ENCODE results near the gene HDAC11. TPM values are rescaled to one million over a fixed set of nuclear protein-coding genes. Genes with fewer than 3 reads are reported as not detected.

HDAC11 gene
- total RNA-seq, 4 donors from 2014 or later: 20.6 to 28.3 (median 22.8) TPM

DNA sequence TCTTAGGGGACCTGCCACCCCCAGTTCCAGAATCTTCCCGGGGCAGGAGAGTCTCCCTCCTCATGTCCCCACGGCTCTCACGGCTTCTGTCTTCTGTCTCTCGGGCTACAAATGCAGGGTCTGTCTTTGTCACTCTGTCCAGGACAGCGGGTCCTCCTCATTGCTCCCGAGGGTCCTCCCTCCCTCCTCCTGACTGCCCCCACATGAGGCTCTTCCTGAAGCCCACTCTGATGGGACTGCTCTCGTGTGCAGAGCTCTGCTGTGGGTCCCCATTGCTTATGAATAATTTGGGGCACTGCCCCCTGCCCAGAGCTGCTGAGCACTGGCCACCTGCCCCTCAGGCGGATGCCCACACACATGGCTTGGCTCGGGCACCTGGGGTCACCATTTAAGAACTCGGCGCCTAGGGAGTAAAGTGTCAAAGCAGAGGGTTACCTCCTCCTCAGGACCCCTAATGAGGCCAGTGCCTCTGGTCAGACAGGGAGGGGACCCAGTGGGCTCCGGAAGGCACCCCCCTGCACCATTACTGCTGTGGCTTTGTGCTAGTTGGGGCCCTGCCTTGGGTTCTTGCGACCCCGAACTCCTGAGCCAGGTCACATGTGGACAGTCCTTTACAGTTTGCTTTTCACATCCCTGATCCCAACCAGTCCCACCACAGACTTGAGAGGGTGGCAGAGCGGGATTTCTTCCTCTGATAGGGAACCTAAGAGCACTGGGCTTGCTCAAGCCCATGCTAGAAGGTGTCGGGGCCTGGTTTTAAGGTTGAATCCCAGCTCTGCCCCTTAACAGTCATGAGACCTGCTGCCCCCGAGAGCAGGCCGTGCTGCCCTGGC lies 22.1 kb downstream of the HDAC11 start:
- no peak for DNase-seq (ENCODE audit: low spot score in 2 of 2)
- H3K4me3 ChIP-seq (ENCODE audit: low read depth, poor library complexity, severe bottlenecking): no peak overlapping the region
- intact Hi-C loops (cut with DNase I; ENCODE audit: low total_unique reads): no loop called here
- 95 to 97% methylated on average over 18 of the region's 18 CpGs for WGBS, 2 donors
- TF ChIP-seq CTCF (IDR thresholded peaks at IDR 0.05): no peak
- no peak for TF ChIP-seq POLR2A (IDR thresholded peaks at IDR 0.05)

DNA sequence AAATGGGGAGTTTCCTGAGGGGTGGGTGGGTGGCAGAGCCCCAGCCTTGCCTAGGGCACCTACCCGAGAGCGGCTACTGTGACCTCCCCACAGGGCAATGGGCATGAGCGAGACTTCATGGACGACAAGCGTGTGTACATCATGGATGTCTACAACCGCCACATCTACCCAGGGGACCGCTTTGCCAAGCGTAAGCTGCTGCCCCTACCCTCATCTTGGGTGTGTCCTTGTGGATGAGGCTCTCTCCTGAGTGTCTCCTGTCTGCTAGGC lies 22.6 kb downstream of the HDAC11 start:
- intact Hi-C loops (cut with DNase I; ENCODE audit: low total_unique reads): no loop called here
- TF ChIP-seq CTCF (IDR thresholded peaks at IDR 0.05) (no peak), POLR2A (IDR thresholded peaks at IDR 0.05) (no peak)
- H3K4me3 ChIP-seq (ENCODE audit: low read depth, poor library complexity, severe bottlenecking): no peak overlapping the region
- 94 to 95% methylated on average over 8 of the region's 8 CpGs for WGBS, 2 donors
- DNase-seq (ENCODE audit: low spot score in 2 of 2): no peak

DNA sequence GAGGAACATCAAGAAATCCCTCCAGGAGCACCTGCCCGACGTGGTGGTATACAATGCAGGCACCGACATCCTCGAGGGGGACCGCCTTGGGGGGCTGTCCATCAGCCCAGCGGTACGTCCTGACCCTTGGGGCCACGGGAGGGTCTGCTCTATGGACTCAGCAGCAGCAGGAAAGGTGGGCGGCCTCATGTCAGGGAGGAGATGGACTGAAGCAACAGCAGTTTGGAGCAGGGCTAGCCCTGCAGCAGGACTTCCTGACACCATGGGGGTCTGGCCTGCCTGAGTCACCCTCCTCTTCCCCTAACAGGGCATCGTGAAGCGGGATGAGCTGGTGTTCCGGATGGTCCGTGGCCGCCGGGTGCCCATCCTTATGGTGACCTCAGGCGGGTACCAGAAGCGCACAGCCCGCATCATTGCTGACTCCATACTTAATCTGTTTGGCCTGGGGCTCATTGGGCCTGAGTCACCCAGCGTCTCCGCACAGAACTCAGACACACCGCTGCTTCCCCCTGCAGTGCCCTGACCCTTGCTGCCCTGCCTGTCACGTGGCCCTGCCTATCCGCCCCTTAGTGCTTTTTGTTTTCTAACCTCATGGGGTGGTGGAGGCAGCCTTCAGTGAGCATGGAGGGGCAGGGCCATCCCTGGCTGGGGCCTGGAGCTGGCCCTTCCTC lies 24.2 kb downstream of the HDAC11 start:
- WGBS, 2 donors: 85 to 86% methylated on average over 13 to 23 of the region's 23 CpGs
- DNase-seq (ENCODE audit: low spot score in 2 of 2): no peak
- intact Hi-C loops (cut with DNase I; ENCODE audit: low total_unique reads): no loop called here

GRCh38 chr3:13505147-13506130 lies 25.3 kb downstream of the HDAC11 start:
- intact Hi-C loops (cut with DNase I; ENCODE audit: low total_unique reads): loop anchor here (5.0 kb wide), 1 partner anchor 127 kb away; no protein-coding TSS in a partner anchor
- no peak overlapping the region for H3K4me3 ChIP-seq (ENCODE audit: low read depth, poor library complexity, severe bottlenecking)
- WGBS, 2 donors: 90 to 97% methylated on average over 14 to 16 of the region's 16 CpGs
- DNase-seq (ENCODE audit: low spot score in 2 of 2): no peak
- no peak for TF ChIP-seq CTCF (IDR thresholded peaks at IDR 0.05)
- no peak for TF ChIP-seq POLR2A (IDR thresholded peaks at IDR 0.05)

More for the DNA sequence above, 24.2 kb downstream of the HDAC11 start:
- no peak for TF ChIP-seq POLR2A (IDR thresholded peaks at IDR 0.05)
- TF ChIP-seq CTCF (IDR thresholded peaks at IDR 0.05): no peak
- no peak overlapping the region for H3K4me3 ChIP-seq (ENCODE audit: low read depth, poor library complexity, severe bottlenecking)

DNA sequence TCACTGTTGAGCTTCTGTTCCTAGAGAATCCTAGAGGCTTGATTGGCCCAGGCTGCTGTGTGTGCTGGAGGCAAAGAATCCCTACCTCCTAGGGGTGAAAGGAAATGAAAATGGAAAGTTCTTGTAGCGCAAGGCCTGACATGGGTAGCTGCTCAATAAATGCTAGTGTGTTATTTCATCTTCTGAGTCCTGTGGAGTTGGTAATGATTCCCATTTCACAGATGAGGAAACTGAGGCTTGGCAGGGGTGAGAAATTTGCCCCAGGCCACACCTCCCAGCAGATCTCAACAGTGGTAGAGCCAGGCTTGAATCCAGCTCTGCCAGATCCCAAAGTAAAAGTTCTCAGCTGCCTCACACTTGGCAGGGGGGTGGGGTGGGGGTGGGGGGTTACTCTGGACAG lies 26.1 kb downstream of the HDAC11 start:
- 100% methylated on average over 1 of the region's 1 CpG for WGBS, 2 donors
- TF ChIP-seq CTCF (IDR thresholded peaks at IDR 0.05): no peak
- TF ChIP-seq POLR2A (IDR thresholded peaks at IDR 0.05): no peak
- intact Hi-C loops (cut with DNase I; ENCODE audit: low total_unique reads): loop anchor here (5.0 kb wide), 1 partner anchor 126 kb away; no protein-coding TSS in a partner anchor
- DNase-seq (ENCODE audit: low spot score in 2 of 2): no peak
- no peak overlapping the region for H3K4me3 ChIP-seq (ENCODE audit: low read depth, poor library complexity, severe bottlenecking)
